Spleen (tissue), 3 donors: ENCODE results near the gene ZFP42.

Experiments used
- POLR2A ChIP-seq, 3 donors: fragments of 450-650 bp; IDR thresholded peaks; one replicate each; pipeline ENCODE4 v1.5.1; 2017; ENCODE audit warnings: antibody characterized with exemption in 3 of 3, mild to moderate bottlenecking in 1 of 3
- POLR2AphosphoS5 ChIP-seq, 3 donors: sonication (generic); formaldehyde crosslinking; IDR thresholded peaks; one replicate each; pipeline ENCODE4 v1.5.1; 2017; ENCODE audit warnings: antibody characterized with exemption in 3 of 3

DNA sequence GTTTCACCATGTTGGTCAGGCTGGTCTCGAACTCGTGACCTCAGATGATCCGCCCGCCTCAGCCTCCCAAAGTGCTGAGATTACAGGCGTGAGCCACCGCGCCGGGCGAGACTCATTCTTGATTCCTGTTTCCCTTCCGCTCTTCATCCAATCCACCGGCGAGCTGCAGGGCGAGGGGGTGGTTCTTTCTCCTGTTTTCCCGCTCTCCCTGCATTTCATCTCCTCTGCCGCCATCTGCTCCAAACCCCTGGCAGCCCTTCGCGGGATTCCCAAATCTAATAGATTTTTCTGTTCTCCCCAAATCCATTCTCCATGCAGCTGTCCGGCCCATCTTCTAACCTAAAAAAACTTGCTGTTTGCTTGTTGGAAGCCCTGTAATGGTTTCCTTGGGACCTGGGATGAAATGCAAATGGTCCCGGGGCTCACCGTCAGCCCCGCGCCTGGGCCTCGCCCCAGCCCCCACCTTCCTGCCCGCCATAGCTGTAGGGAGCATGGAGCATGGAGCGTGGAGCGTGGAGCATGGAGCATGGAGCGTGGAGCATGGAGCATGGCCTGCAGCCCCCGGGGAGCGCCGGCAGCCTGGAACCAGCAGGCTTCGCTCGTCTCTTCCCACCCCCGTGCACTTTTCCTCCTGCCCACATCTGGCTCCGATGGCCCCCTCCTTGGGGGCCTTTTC is 1.1 kb downstream of the ZFP42 start:
- TF ChIP-seq POLR2AphosphoS5 (IDR thresholded peaks at IDR 0.05) (no peak), POLR2A (IDR thresholded peaks at IDR 0.05) (no peak)
